MM.1S (cell line): ENCODE data around the gene FKBP15.

Source experiments
- DNase-seq: peaks from one replicate; pipeline ENCODE4 v3.0.0-alpha.2; 2015
- H2AFZ ChIP-seq: fragments of 300-600 bp; sonication (generic); 2 replicates; pipeline ENCODE4 v1.6.0; 2016; ENCODE audit warnings: antibody characterized with exemption, low read length
- H3F3A ChIP-seq: fragments of 300-600 bp; sonication (generic); 2 replicates; pipeline ENCODE4 v1.6.1; 2016; ENCODE audit warnings: mild to moderate bottlenecking, antibody characterized with exemption, low read length, moderate library complexity, mixed read lengths; ENCODE audit not compliant: insufficient read depth
- H3K27ac ChIP-seq: fragments of 300-600 bp; sonication (generic); 2 replicates; pipeline ENCODE4 v1.5.1; 2016; ENCODE audit warnings: mild to moderate bottlenecking, low read length
- H3K27me3 ChIP-seq: fragments of 300-600 bp; sonication (generic); replicated peaks from 2 replicates; pipeline ENCODE4 v1.6.0; 2016; ENCODE audit warnings: low read length; ENCODE audit not compliant: insufficient read depth
- H3K36me3 ChIP-seq: fragments of 300-600 bp; sonication (generic); replicated peaks from 2 replicates; pipeline ENCODE4 v1.6.1; 2016; ENCODE audit warnings: mild to moderate bottlenecking, low read length, mixed read lengths; ENCODE audit not compliant: insufficient read depth
- H3K4me1 ChIP-seq: fragments of 300-600 bp; sonication (generic); 2 replicates; pipeline ENCODE4 v1.6.1; 2016; ENCODE audit warnings: low read length, mixed read lengths
- H3K4me2 ChIP-seq: fragments of 300-600 bp; sonication (generic); 2 replicates; pipeline ENCODE4 v1.6.0; 2016; ENCODE audit warnings: low read depth, low read length
- H3K4me3 ChIP-seq: fragments of 300-600 bp; sonication (generic); 2 replicates; pipeline ENCODE4 v1.5.1; 2016; ENCODE audit warnings: low read length, mixed read lengths
- H3K79me2 ChIP-seq: fragments of 300-600 bp; sonication (generic); 2 replicates; pipeline ENCODE4 v1.6.1; 2016; ENCODE audit warnings: mixed run types, low read length, mixed read lengths
- H3K9ac ChIP-seq: fragments of 300-600 bp; sonication (generic); 2 replicates; pipeline ENCODE4 v1.6.1; 2016; ENCODE audit warnings: low read length, mixed read lengths
- H3K9me2 ChIP-seq: fragments of 300-600 bp; sonication (generic); replicated peaks from 2 replicates; pipeline ENCODE4 v1.6.1; 2016; ENCODE audit warnings: mild to moderate bottlenecking, low read length, mixed read lengths; ENCODE audit not compliant: insufficient read depth
- H3K9me3 ChIP-seq: fragments of 300-600 bp; sonication (generic); replicated peaks from 2 replicates; pipeline ENCODE4 v1.6.1; 2016; ENCODE audit warnings: mild to moderate bottlenecking, low read length, mixed read lengths; ENCODE audit not compliant: insufficient read depth
- H4K20me1 ChIP-seq: fragments of 300-600 bp; sonication (generic); 2 replicates; pipeline ENCODE4 v1.6.1; 2016; ENCODE audit warnings: mild to moderate bottlenecking, low read length, moderate library complexity, mixed read lengths; ENCODE audit not compliant: insufficient read depth
- CTCF ChIP-seq: fragments of 300-600 bp; sonication (generic); IDR thresholded peaks from 2 replicates; pipeline ENCODE4 v1.5.1; 2016; ENCODE audit warnings: antibody characterized with exemption, low read length, mixed read lengths
- EZH2 ChIP-seq: fragments of 300-600 bp; sonication (generic); optimal IDR thresholded peaks from 2 replicates; pipeline ENCODE3; 2017; ENCODE audit warnings: low read depth, mild to moderate bottlenecking, antibody characterized with exemption, low read length, mixed read lengths
- EZH2phosphoT487 ChIP-seq: fragments of 300-600 bp; sonication (generic); IDR thresholded peaks from 2 replicates; pipeline ENCODE4 v1.6.1; 2018; ENCODE audit warnings: antibody characterized with exemption, low read length

The FKBP15 gene

GRCh38 chr9:113139225-113139829 is 81.8 kb downstream of the FKBP15 start:
- Histone ChIP-seq H3K4me3 (no peak overlapping the region), H3K9ac (no peak overlapping the region), H2AFZ (no peak overlapping the region), H3K27ac (no peak overlapping the region), H3F3A (no peaks in the 10 kb centered on the region), H3K79me2 (no peaks in the 10 kb centered on the region), H3K36me3 (no peaks in the 10 kb centered on the region), H3K9me3 (no peaks in the 10 kb centered on the region), H3K9me2 (no peaks in the 10 kb centered on the region), H4K20me1 (no peaks in the 10 kb centered on the region), H3K4me2 (no peak overlapping the region), H3K4me1 (no peaks in the 10 kb centered on the region), H3K27me3 (no peaks in the 10 kb centered on the region)
- DNase-seq: no peak
- TF ChIP-seq CTCF: no peak
- no peak for TF ChIP-seq EZH2phosphoT487
- TF ChIP-seq EZH2: no peak

DNA sequence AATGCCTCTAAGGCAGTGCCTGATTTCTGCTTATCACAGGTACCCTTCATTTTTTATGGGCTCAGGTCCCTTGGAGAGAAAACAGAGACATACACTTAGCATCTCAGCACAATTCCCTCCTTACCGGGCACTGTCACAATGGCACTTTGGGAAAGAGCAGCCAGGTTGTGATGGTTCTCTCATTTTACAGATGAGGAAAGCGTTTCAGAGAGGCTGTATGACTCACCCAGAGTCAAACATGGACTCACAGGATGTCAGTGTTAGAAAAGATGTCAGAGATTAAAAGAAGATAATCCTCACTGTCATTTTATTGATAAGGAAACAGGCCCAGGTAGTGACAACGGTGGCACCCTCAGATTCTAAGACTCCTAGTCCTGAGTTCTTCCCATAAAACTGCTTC is 82.3 kb downstream of the FKBP15 start:
- Histone ChIP-seq H3K36me3 (no peaks in the 10 kb centered on the region), H3K4me2 (no peak overlapping the region), H3K9me2 (no peaks in the 10 kb centered on the region), H3K27ac (no peak overlapping the region), H3K9ac (no peak overlapping the region), H4K20me1 (no peaks in the 10 kb centered on the region), H3K27me3 (no peaks in the 10 kb centered on the region), H3F3A (no peaks in the 10 kb centered on the region), H3K4me3 (no peak overlapping the region), H3K9me3 (no peaks in the 10 kb centered on the region), H2AFZ (no peak overlapping the region), H3K79me2 (no peaks in the 10 kb centered on the region), H3K4me1 (no peaks in the 10 kb centered on the region)
- TF ChIP-seq EZH2phosphoT487 (no peak), CTCF (no peak), EZH2 (no peak)
- no peak for DNase-seq

DNA sequence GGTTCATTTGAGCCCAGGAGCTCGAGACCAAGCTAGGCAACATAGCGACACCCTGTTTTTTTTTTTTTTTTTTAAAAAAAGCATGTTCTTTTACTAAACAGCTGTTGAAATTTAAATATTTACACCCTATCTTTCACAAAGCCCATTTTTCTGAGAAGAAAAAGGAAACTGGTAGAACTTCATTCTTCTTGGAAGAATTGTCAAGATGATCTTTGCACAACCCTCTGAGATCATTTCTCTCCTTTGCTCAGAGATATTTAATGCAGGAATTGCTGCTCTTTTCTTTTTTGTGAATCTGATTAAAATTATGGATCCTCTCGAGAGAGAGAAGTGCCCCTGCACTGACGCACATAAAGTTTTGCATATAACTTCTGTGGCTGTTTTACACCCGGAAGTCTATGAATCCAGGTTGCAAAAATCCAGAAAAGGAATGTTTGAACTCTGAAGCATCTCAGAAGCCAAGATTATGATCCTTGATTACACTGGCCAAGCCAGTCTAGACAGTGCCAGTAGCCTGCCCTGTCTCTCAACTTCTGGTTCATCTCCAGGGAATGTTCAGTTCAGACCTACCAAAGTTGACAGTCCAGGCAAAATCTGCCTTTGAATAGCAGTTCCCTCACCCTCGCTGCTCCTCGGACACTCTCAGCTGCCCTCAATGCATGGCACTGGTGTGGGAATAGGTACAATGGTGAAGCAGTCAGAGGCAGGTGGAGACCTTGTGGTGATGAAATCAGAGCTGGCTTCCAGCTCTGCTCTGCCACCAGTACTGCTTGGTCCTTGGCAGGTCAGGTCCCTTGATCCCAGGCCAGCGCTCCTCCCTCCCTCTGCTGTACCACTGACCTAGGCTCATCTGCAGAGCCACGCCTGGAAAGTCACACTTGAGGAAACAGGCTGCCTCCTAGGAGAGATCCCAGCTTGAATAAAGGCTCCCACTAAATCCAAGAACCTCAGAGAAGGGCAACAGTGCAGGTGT is 83.6 kb downstream of the FKBP15 start:
- Histone ChIP-seq H2AFZ (no peak overlapping the region), H3K4me2 (no peak overlapping the region), H3K9me2 (no peaks in the 10 kb centered on the region), H3K9me3 (no peaks in the 10 kb centered on the region), H3K4me3 (no peak overlapping the region), H3K79me2 (no peaks in the 10 kb centered on the region), H4K20me1 (no peaks in the 10 kb centered on the region), H3K4me1 (no peaks in the 10 kb centered on the region), H3K36me3 (no peaks in the 10 kb centered on the region), H3K27ac (no peak overlapping the region), H3K27me3 (no peaks in the 10 kb centered on the region), H3F3A (no peaks in the 10 kb centered on the region), H3K9ac (no peak overlapping the region)
- no peak for DNase-seq
- TF ChIP-seq CTCF (no peak), EZH2phosphoT487 (no peak), EZH2 (no peak)
